ENCODE data around the gene TRIM45.
A peak's percentile ranks its signal among the peaks of the same experiment; 100 is the strongest.
"Not testable (repeated sequence)": the region's sequence is repeated elsewhere in the genome, so short reads cannot be mapped to it uniquely, and the experiment has no call there.

Gene TRIM45

GRCh38 chr1:117105722-117106121, 15.8 kb downstream of the TRIM45 start:
- Histone ChIP-seq H3K4me1 (ENCODE audit: control insufficient read depth, insufficient read depth, low read length) (no peaks in the 10 kb centered on the region), H3K4me3 (ENCODE audit: insufficient read depth, low read depth, low read length) (no peak overlapping the region), H3K36me3 (ENCODE audit: control insufficient read depth, insufficient read depth, low read length) (peaks cover 40% of the 10 kb centered on the region), H3K9me3 (ENCODE audit: control insufficient read depth, low read length) (no peaks in the 10 kb centered on the region), H3K27ac (ENCODE audit: insufficient read depth, low read depth, low read length, poor library complexity, severe bottlenecking) (no peak overlapping the region), H3K27me3 (ENCODE audit: control insufficient read depth, insufficient read depth, low read length, poor library complexity, severe bottlenecking) (no peaks in the 10 kb centered on the region)

- Histone ChIP-seq H3K27ac (ENCODE audit: insufficient read depth, low read depth, low read length, poor library complexity, severe bottlenecking) (no peak overlapping the region), H3K9me3 (ENCODE audit: control insufficient read depth, low read length) (no peaks in the 10 kb centered on the region), H3K27me3 (ENCODE audit: control insufficient read depth, insufficient read depth, low read length, poor library complexity, severe bottlenecking) (no peaks in the 10 kb centered on the region), H3K4me3 (ENCODE audit: insufficient read depth, low read depth, low read length) (no peak overlapping the region), H3K4me1 (ENCODE audit: control insufficient read depth, insufficient read depth, low read length) (no peaks in the 10 kb centered on the region), H3K36me3 (ENCODE audit: control insufficient read depth, insufficient read depth, low read length) (peaks cover 38% of the 10 kb centered on the region)
- WGBS, 2 experiments: 90 to 95% methylated on average over 3 of the region's 3 CpGs
Observed at GRCh38 chr1:117104986-117105385, 16.6 kb downstream of the TRIM45 start.

- not testable (repeated sequence) for H3K27ac ChIP-seq (ENCODE audit: insufficient read depth, low read depth, low read length, poor library complexity, severe bottlenecking); H3K27me3 ChIP-seq (ENCODE audit: control insufficient read depth, insufficient read depth, low read length, poor library complexity, severe bottlenecking); H3K9me3 ChIP-seq (ENCODE audit: control insufficient read depth, low read length); H3K4me1 ChIP-seq (ENCODE audit: control insufficient read depth, insufficient read depth, low read length); H3K4me3 ChIP-seq (ENCODE audit: insufficient read depth, low read depth, low read length)
- peaks cover 16% of the 10 kb centered on the region for H3K36me3 ChIP-seq (ENCODE audit: control insufficient read depth, insufficient read depth, low read length)
- 95 to 96% methylated on average over 3 of the region's 3 CpGs for WGBS, 2 experiments
Observed at GRCh38 chr1:117101858-117102257, 19.7 kb downstream of the TRIM45 start.

GRCh38 chr1:117101334-117101733, 20.2 kb downstream of the TRIM45 start:
- Histone ChIP-seq H3K27ac (ENCODE audit: insufficient read depth, low read depth, low read length, poor library complexity, severe bottlenecking) (no peak overlapping the region), H3K4me1 (ENCODE audit: control insufficient read depth, insufficient read depth, low read length) (no peaks in the 10 kb centered on the region), H3K4me3 (ENCODE audit: insufficient read depth, low read depth, low read length) (no peak overlapping the region), H3K27me3 (ENCODE audit: control insufficient read depth, insufficient read depth, low read length, poor library complexity, severe bottlenecking) (no peaks in the 10 kb centered on the region), H3K36me3 (ENCODE audit: control insufficient read depth, insufficient read depth, low read length) (peaks cover 16% of the 10 kb centered on the region), H3K9me3 (ENCODE audit: control insufficient read depth, low read length) (no peaks in the 10 kb centered on the region)
- 100% methylated on average over 1 of the region's 1 CpG; no CpG with 5 or more reads in 1 of the 2 experiments for WGBS, 2 experiments

- no peak overlapping the region for H3K27ac ChIP-seq (ENCODE audit: insufficient read depth, low read depth, low read length, poor library complexity, severe bottlenecking)
- H3K36me3 ChIP-seq (ENCODE audit: control insufficient read depth, insufficient read depth, low read length): peaks cover 20% of the 10 kb centered on the region
- no peaks in the 10 kb centered on the region for H3K27me3 ChIP-seq (ENCODE audit: control insufficient read depth, insufficient read depth, low read length, poor library complexity, severe bottlenecking)
- no peak overlapping the region for H3K4me3 ChIP-seq (ENCODE audit: insufficient read depth, low read depth, low read length)
- no peaks in the 10 kb centered on the region for H3K9me3 ChIP-seq (ENCODE audit: control insufficient read depth, low read length)
- WGBS, 2 experiments: 87 to 93% methylated on average over 4 of the region's 4 CpGs
- no peaks in the 10 kb centered on the region for H3K4me1 ChIP-seq (ENCODE audit: control insufficient read depth, insufficient read depth, low read length)
Observed at GRCh38 chr1:117098287-117098890, 23.2 kb downstream of the TRIM45 start.

- Histone ChIP-seq H3K9me3 (ENCODE audit: control insufficient read depth, low read length) (no peaks in the 10 kb centered on the region), H3K27me3 (ENCODE audit: control insufficient read depth, insufficient read depth, low read length, poor library complexity, severe bottlenecking) (no peaks in the 10 kb centered on the region), H3K4me3 (ENCODE audit: insufficient read depth, low read depth, low read length) (no peak overlapping the region), H3K27ac (ENCODE audit: insufficient read depth, low read depth, low read length, poor library complexity, severe bottlenecking) (no peak overlapping the region), H3K4me1 (ENCODE audit: control insufficient read depth, insufficient read depth, low read length) (no peaks in the 10 kb centered on the region), H3K36me3 (ENCODE audit: control insufficient read depth, insufficient read depth, low read length) (peaks cover 20% of the 10 kb centered on the region)
- WGBS, 2 experiments: 90 to 92% methylated on average over 4 of the region's 4 CpGs
Observed at GRCh38 chr1:117097443-117097842, 24.1 kb downstream of the TRIM45 start.

GRCh38 chr1:117096951-117097408, 24.6 kb downstream of the TRIM45 start:
- H3K9me3 ChIP-seq (ENCODE audit: control insufficient read depth, low read length): no peaks in the 10 kb centered on the region
- no peaks in the 10 kb centered on the region for H3K4me1 ChIP-seq (ENCODE audit: control insufficient read depth, insufficient read depth, low read length)
- H3K27me3 ChIP-seq (ENCODE audit: control insufficient read depth, insufficient read depth, low read length, poor library complexity, severe bottlenecking): no peaks in the 10 kb centered on the region
- WGBS, 2 experiments: 93 to 96% methylated on average over 3 of the region's 3 CpGs
- H3K36me3 ChIP-seq (ENCODE audit: control insufficient read depth, insufficient read depth, low read length): peaks cover 18% of the 10 kb centered on the region
- no peak overlapping the region for H3K27ac ChIP-seq (ENCODE audit: insufficient read depth, low read depth, low read length, poor library complexity, severe bottlenecking)
- no peak overlapping the region for H3K4me3 ChIP-seq (ENCODE audit: insufficient read depth, low read depth, low read length)

- Histone ChIP-seq H3K36me3 (ENCODE audit: control insufficient read depth, insufficient read depth, low read length) (peaks cover 24% of the 10 kb centered on the region), H3K4me3 (ENCODE audit: insufficient read depth, low read depth, low read length) (no peak overlapping the region), H3K4me1 (ENCODE audit: control insufficient read depth, insufficient read depth, low read length) (no peaks in the 10 kb centered on the region), H3K27ac (ENCODE audit: insufficient read depth, low read depth, low read length, poor library complexity, severe bottlenecking) (no peak overlapping the region), H3K9me3 (ENCODE audit: control insufficient read depth, low read length) (no peaks in the 10 kb centered on the region), H3K27me3 (ENCODE audit: control insufficient read depth, insufficient read depth, low read length, poor library complexity, severe bottlenecking) (no peaks in the 10 kb centered on the region)
- 92 to 98% methylated on average over 7 of the region's 7 CpGs for WGBS, 2 experiments
Observed at GRCh38 chr1:117094841-117095604, 26.5 kb downstream of the TRIM45 start.

- Histone ChIP-seq H3K27ac (ENCODE audit: insufficient read depth, low read depth, low read length, poor library complexity, severe bottlenecking) (peak overlapping the region; percentile 73), H3K27me3 (ENCODE audit: control insufficient read depth, insufficient read depth, low read length, poor library complexity, severe bottlenecking) (no peaks in the 10 kb centered on the region), H3K4me3 (ENCODE audit: insufficient read depth, low read depth, low read length) (no peak overlapping the region), H3K36me3 (ENCODE audit: control insufficient read depth, insufficient read depth, low read length) (peaks cover 24% of the 10 kb centered on the region), H3K4me1 (ENCODE audit: control insufficient read depth, insufficient read depth, low read length) (no peaks in the 10 kb centered on the region), H3K9me3 (ENCODE audit: control insufficient read depth, low read length) (no peaks in the 10 kb centered on the region)
- WGBS, 2 experiments: 84 to 86% methylated on average over 6 of the region's 6 CpGs
Observed at GRCh38 chr1:117093870-117094621, 27.5 kb downstream of the TRIM45 start.

GRCh38 chr1:117093091-117093534, 28.4 kb downstream of the TRIM45 start:
- no peaks in the 10 kb centered on the region for H3K27me3 ChIP-seq (ENCODE audit: control insufficient read depth, insufficient read depth, low read length, poor library complexity, severe bottlenecking)
- no peaks in the 10 kb centered on the region for H3K4me1 ChIP-seq (ENCODE audit: control insufficient read depth, insufficient read depth, low read length)
- H3K36me3 ChIP-seq (ENCODE audit: control insufficient read depth, insufficient read depth, low read length): peaks cover 24% of the 10 kb centered on the region
- 73 to 74% methylated on average over 7 of the region's 7 CpGs for WGBS, 2 experiments
- H3K9me3 ChIP-seq (ENCODE audit: control insufficient read depth, low read length): no peaks in the 10 kb centered on the region
- no peak overlapping the region for H3K4me3 ChIP-seq (ENCODE audit: insufficient read depth, low read depth, low read length)
- peak overlapping the region; percentile 73 for H3K27ac ChIP-seq (ENCODE audit: insufficient read depth, low read depth, low read length, poor library complexity, severe bottlenecking)

Measured in ectodermal cell (in vitro differentiated cells).